HCT116 (cell line): ENCODE data around the gene LPAR2. TPM values are rescaled to one million over a fixed set of nuclear protein-coding genes. Genes with fewer than 3 reads are reported as not detected.
A peak's percentile ranks its signal among the peaks of the same experiment; 100 is the strongest.

ENCODE experiments used
- ATAC-seq: fragments of 200-7000 bp; cut with Tn5 transposase; 2 replicates; pipeline ENCODE4 v1.9.1; 2020; ENCODE audit warnings: mild to moderate bottlenecking, moderate library complexity
- BruUV-seq: library from RNA; stranded (reverse); fragments of 400-500 nt; replicated peaks from 2 replicates; lab custom pipeline; 2021; lab: Mats Ljungman, UMichigan
- CTCF ChIA-PET: fragments of 300-600 bp; sonication (Branson Sonifier 250); formaldehyde crosslinking; loops from one replicate; lab custom pipeline; 2021; ENCODE audit warnings: antibody characterized with exemption; lab: Charles Lee
- POLR2A ChIA-PET: fragments of 300-600, 350-600 bp; sonication (Branson Sonifier 250); formaldehyde crosslinking; loops from one replicate; lab custom pipeline; 2021; ENCODE audit warnings: antibody characterized with exemption; lab: Charles Lee
- RAD21 ChIA-PET, 2 experiments: fragments of 300-600 bp; sonication (Branson Sonifier 250); formaldehyde crosslinking; loops; one replicate each; lab custom pipeline; 2023; ENCODE audit warnings: low total read pairs in 2 of 2; ENCODE audit not compliant: uncharacterized antibody in 2 of 2, unreplicated experiment in 2 of 2, low non-redundant PET in 1 of 2; lab: Charles Lee
- DNase-seq: peaks from one replicate; pipeline ENCODE4 v3.0.0-alpha.2; 2010; ENCODE audit warnings: low read depth, low spot score
- H2AFZ ChIP-seq: fragments of 200-600 bp; shearing (Covaris generic), sonication (generic); 2 replicates; pipeline ENCODE4 v1.6.1; 2017; ENCODE audit warnings: low read depth, mixed run types, mixed read lengths, antibody characterized with exemption, low read length; ENCODE audit not compliant: poor library complexity, severe bottlenecking
- H3K27ac ChIP-seq: 2 replicates; pipeline ENCODE4 v1.5.1; 2012; ENCODE audit warnings: low read depth, low read length
- H3K27me3 ChIP-seq: fragments of 200-600 bp; sonication (generic); 2 replicates; pipeline ENCODE4 v1.6.1; 2016; ENCODE audit warnings: mixed run types, low read length, mixed read lengths; ENCODE audit not compliant: insufficient read depth
- H3K36me3 ChIP-seq, 2 experiments: fragments of 200-500 bp in 1 of 2; fragments of 200-600 bp in 1 of 2; sonication (Bioruptor generic) in 1 of 2; sonication (generic) in 1 of 2; 2 replicates each; pipeline versions ENCODE4 v1.5.1 to v1.6.1; 2014 to 2016; ENCODE audit warnings: low read length in 2 of 2, inconsistent platforms in 1 of 2, mixed read lengths in 1 of 2, mixed run types in 1 of 2; ENCODE audit not compliant: insufficient read depth in 2 of 2, control insufficient read depth in 1 of 2
- H3K4me1 ChIP-seq, 2 experiments: fragments of 200-600 bp in 1 of 2; sonication (generic) in 1 of 2; 2 replicates each; pipeline versions ENCODE4 v1.5.1 to v1.6.1; 2012 to 2017; ENCODE audit warnings: low read length in 2 of 2, inconsistent platforms in 1 of 2, mild to moderate bottlenecking in 1 of 2, mixed read lengths in 1 of 2, mixed run types in 1 of 2, moderate library complexity in 1 of 2; ENCODE audit not compliant: insufficient read depth in 2 of 2, control insufficient read depth in 1 of 2
- H3K4me2 ChIP-seq: fragments of 200-600 bp; sonication (generic); 2 replicates; pipeline ENCODE4 v1.6.1; 2017; ENCODE audit warnings: mixed run types, low read length, mixed read lengths
- H3K4me3 ChIP-seq, 2 experiments: fragments of 200-600 bp in 1 of 2; sonication (generic) in 1 of 2; replicated peaks in 1 of 2; 2 replicates each; pipeline ENCODE4 v1.5.1; 2011 to 2016; ENCODE audit warnings: low read length in 2 of 2, control low read depth in 1 of 2, low read depth in 1 of 2, mild to moderate bottlenecking in 1 of 2, mixed read lengths in 1 of 2, mixed run types in 1 of 2
- H3K79me2 ChIP-seq: fragments of 200-600 bp; sonication (generic); 2 replicates; pipeline ENCODE4 v1.6.1; 2017; ENCODE audit warnings: mild to moderate bottlenecking, mixed run types, low read length, moderate library complexity, mixed read lengths; ENCODE audit not compliant: insufficient read depth
- H3K9ac ChIP-seq: fragments of 200-600 bp; sonication (generic); 2 replicates; pipeline ENCODE4 v1.6.1; 2016; ENCODE audit warnings: low read length, mixed read lengths
- H3K9me2 ChIP-seq: fragments of 200-600 bp; sonication (generic), shearing (Covaris generic); 2 replicates; pipeline ENCODE4 v1.6.1; 2017; ENCODE audit warnings: mixed run types, mild to moderate bottlenecking, moderate library complexity; ENCODE audit not compliant: insufficient read depth
- H3K9me3 ChIP-seq, 2 experiments: fragments of 200-500 bp in 1 of 2; fragments of 200-600 bp in 1 of 2; sonication (Bioruptor generic) in 1 of 2; sonication (generic) in 1 of 2; 2 replicates each; pipeline ENCODE4 v1.6.1; 2014 to 2017; ENCODE audit warnings: low read length in 2 of 2, mixed read lengths in 2 of 2, inconsistent platforms in 1 of 2, low read depth in 1 of 2, mild to moderate bottlenecking in 1 of 2, mixed run types in 1 of 2, moderate library complexity in 1 of 2; ENCODE audit not compliant: control insufficient read depth in 1 of 2, insufficient read depth in 1 of 2
- H4K20me1 ChIP-seq: fragments of 200-600 bp; sonication (generic), shearing (Covaris generic); 2 replicates; pipeline ENCODE4 v1.6.1; 2017; ENCODE audit warnings: mixed run types, mild to moderate bottlenecking, moderate library complexity; ENCODE audit not compliant: insufficient read depth
- EZH2 ChIP-seq: fragments of 200-600 bp; sonication (generic); IDR thresholded peaks from 2 replicates; pipeline ENCODE4 v1.6.1; 2017; ENCODE audit warnings: antibody characterized with exemption, mixed run types
- FOSL1 ChIP-seq: IDR thresholded peaks from 2 replicates; pipeline ENCODE4 v1.6.1; 2012; ENCODE audit warnings: low read depth
- POLR2AphosphoS5 ChIP-seq: IDR thresholded peaks from 2 replicates; pipeline ENCODE4 v1.6.1; 2011; ENCODE audit warnings: mild to moderate bottlenecking, low read depth, low read length, moderate library complexity
- SRF ChIP-seq: IDR thresholded peaks from 2 replicates; pipeline ENCODE4 v1.6.1; 2012; ENCODE audit warnings: low read depth
- intact Hi-C: fragments of 100-400 bp; cut with micrococcal nuclease; formaldehyde crosslinking; loops from 2 replicates; pipeline ENCODE4 v1.10.0; 2022
- total RNA-seq: library from RNA; stranded (reverse); gene quantifications from one replicate; pipeline ENCODE4 v1.2.1, GENCODE V29; 2021; ENCODE audit not compliant: unreplicated experiment
- TF ChIP-seq, protein P1 (sequence below), 3 experiments: fragments of 200-600 bp in 1 of 3; sonication (generic) in 1 of 3; IDR thresholded peaks in 2 of 3; conservative IDR thresholded peaks in 1 of 3; 2 replicates each; pipeline ENCODE4 v1.5.1; 2012 to 2017; ENCODE audit warnings: low read depth in 2 of 3, low read length in 2 of 3, antibody characterized with exemption in 1 of 3, borderline replicate concordance in 1 of 3, control low read depth in 1 of 3, mild to moderate bottlenecking in 1 of 3, mixed read lengths in 1 of 3, mixed run types in 1 of 3, moderate library complexity in 1 of 3; ENCODE audit not compliant: insufficient read depth in 1 of 3

Gene LPAR2
- total RNA-seq, 1 experiment from 2014 or later = 28.2 TPM

DNA sequence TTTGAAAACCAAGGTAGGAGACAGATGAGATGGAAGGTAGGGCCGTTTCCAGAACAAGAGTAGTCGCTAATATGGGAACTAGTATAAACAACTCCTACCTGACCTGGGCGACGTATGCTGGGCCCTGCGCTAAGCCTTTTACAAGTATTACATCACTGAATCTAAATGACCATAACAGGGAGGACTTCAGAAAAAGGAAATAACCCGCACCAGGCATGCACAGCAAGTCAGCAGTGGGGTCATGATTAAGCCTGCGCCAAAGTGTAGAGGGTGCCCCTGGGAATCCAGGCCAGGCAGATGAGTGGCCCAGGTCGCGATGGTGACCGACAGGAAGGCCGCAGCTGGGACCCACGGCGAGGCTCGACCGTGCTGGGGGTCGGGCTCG is 34.8 kb upstream of the LPAR2 start (continued):
- TF ChIP-seq, protein P1, sequence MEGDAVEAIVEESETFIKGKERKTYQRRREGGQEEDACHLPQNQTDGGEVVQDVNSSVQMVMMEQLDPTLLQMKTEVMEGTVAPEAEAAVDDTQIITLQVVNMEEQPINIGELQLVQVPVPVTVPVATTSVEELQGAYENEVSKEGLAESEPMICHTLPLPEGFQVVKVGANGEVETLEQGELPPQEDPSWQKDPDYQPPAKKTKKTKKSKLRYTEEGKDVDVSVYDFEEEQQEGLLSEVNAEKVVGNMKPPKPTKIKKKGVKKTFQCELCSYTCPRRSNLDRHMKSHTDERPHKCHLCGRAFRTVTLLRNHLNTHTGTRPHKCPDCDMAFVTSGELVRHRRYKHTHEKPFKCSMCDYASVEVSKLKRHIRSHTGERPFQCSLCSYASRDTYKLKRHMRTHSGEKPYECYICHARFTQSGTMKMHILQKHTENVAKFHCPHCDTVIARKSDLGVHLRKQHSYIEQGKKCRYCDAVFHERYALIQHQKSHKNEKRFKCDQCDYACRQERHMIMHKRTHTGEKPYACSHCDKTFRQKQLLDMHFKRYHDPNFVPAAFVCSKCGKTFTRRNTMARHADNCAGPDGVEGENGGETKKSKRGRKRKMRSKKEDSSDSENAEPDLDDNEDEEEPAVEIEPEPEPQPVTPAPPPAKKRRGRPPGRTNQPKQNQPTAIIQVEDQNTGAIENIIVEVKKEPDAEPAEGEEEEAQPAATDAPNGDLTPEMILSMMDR (IDR thresholded peaks at IDR 0.05 in 2 of 3, conservative IDR thresholded peaks at IDR 0.05 in 1 of 3; ENCODE audit: borderline replicate concordance in 1 of 3, insufficient read depth in 1 of 3, low read depth in 2 of 3, low read length in 2 of 3) = no peak
- TF ChIP-seq FOSL1 = no peak

DNA sequence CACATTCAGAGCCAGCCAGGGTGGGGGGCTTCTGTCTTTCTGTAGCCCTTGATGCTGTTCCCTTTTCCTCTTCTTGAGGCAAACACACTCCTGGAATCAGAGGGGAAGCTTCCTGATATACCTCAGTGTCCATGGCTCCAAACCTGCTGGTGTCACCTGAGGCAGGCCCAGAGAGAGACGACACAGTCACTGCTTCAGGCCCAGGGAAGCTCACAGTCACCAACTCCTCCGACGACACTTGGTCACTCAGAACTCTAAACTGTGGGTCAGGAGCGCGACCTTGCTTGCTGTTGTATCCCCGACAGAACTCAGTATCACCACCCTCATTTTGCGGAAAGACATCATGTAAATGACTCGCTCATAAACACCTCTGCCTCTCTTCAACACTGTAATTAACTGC is 34.3 kb upstream of the LPAR2 start:
- TF ChIP-seq POLR2AphosphoS5 = no peak
- TF ChIP-seq SRF = no peak
- TF ChIP-seq EZH2 = no peak
- Histone ChIP-seq H3K4me3 (peak overlapping the region; percentile 70 to 96), H3K4me2 (peak overlapping the region; percentile 91), H3K79me2 (peaks cover 41% of the 10 kb centered on the region), H3K36me3 (peaks cover 17 to 28% of the 10 kb centered on the region in 2 experiments; a peak in 3 of 4 replicates), H2AFZ (no peak overlapping the region), H3K4me1 (peaks cover 8 to 33% of the 10 kb centered on the region in 2 experiments; a peak in 3 of 4 replicates), H3K9ac (peak overlapping the region; percentile 95), H4K20me1 (no peaks in the 10 kb centered on the region), H3K9me3 (no peaks in the 10 kb centered on the region), H3K27ac (peak overlapping the region; percentile 92; the same call in 1 of the 2 replicates), H3K9me2 (no peaks in the 10 kb centered on the region), H3K27me3 (no peaks in the 10 kb centered on the region)
- ChIA-PET POLR2A (no interaction called here), CTCF (no interaction called here), RAD21 (no interaction called here)
- TSS peak; percentile 74 for BruUV-seq
- ATAC-seq (no peak), DNase-seq (no peak)
- intact Hi-C loops = no loop called here
